Measurements from ENCODE around the gene AJM1.
"Not testable (repeated sequence)": the region's sequence is repeated elsewhere in the genome, so short reads cannot be mapped to it uniquely, and the experiment has no call there.

The AJM1 gene

DNA sequence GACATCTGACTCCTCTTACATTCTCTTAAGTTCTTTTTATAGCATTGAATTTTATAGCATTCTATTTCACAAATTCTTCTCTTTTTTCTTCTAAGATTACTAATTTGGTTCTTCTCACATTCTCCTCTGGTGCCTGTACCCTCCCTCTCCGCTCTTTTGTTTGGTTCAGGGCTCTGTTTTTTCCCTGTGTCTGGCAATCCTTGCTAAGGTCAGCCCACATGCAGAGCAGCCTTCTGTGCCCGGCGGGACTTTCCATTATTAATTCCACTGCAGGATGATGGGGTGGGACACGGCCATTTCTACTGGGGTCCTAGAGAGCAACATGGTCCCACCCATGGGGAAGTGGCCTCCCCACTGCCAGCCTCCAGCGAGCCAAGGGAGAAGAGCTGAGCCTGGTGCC lies 34.2 kb downstream of the AJM1 start:
- DNase-seq (ENCODE audit: low read depth, low spot score), result no peak

DNA sequence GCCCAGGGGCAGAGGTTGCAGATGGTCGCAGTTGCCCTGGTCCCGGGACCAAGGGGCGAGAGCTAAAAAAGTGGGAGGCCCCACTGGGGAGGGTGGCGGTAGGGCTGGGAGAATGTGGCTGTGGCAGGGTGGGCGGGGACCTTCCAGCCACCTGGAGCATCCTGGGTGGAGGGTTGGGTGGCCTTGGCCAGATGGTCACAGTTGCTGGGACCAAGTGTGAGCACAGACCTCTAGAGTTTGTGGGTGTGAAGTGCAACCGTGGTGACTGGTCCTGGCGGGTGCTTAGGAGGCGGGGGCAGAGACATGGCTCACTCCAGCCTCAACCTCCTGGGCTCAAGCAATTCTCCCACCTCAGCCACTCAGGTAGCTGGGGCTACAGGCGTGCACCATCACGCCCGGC lies 38.4 kb downstream of the AJM1 start:
- DNase-seq (ENCODE audit: low read depth, low spot score), result no peak

DNA sequence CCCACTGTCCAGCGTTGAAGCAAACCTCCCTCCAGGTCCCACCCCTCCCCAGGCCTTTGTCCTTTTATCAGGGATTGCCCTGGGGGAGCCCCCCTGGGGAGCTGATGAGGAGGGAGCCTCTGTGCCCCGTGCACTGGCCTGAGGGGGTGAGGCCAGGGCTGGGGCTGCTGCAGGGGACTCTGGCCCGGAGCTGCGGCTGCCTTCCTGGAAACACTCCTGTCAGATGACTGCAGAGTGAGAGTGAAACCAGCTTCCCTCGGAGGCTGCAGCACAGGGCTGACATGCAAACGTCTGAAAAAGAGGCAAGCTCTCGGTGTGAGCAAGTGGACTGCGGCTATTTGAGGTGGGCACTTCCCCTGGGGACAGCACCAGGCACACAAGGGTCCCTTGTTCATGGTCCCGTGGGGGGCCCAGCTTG lies 39.4 kb downstream of the AJM1 start:
- DNase-seq (ENCODE audit: low read depth, low spot score), result no peak

DNA sequence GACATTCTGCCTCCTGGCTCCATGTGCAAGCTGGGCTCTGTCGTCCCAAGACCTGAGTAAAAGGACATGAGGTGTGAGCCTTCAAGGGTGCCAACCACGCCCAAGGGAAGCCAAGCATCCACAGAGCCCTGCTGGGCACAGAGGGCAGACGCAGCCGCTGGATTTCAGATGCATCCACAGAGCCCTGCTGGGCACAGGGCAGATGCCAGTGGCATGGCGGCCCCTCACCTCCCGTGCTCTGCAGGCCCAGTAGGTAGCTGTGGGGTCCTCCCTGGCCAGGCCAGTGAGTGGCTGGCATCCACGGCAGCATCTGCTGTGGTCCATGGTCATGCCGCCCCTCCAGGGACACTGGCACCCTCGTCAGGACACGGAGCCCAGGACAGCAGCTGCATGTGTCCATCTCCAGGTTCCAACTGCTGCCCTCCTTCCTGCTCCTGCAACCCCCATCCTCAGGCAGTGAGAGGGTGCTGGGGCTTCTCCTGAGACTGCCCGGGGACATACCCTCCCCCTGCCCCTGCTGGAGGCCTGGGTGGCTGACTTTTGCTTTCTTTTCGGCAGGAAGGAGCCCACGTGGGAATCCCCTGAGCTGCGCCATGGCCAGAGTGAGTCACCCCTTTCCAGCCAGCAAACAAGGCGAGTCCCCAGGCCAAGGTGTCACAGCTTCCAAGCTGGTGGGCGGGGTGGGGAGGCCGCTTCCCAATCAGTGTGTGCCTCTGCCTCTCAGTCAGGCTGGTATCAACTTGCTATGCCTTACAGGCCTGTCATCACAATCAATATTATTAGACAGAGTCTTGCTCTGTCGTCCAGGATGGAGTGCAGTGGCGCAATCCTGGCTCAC lies 40.0 kb downstream of the AJM1 start:
- no peak for DNase-seq (ENCODE audit: low read depth, low spot score)

DNA sequence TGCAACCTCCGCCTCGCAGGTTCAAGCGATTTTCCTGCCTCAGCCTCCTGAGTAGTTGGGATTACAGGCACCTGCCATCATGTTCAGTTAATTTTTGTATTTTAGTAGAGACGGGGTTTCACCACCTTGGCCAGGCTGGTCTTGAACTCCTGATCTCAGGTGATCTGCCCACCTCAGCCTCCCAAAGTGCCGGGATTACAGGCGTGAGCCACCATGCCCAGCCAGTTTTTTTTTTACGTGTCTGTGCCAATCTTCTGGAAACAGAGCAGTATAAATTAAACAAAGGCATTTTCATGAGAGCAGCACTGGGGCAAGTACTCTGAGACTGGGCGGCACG lies 40.6 kb downstream of the AJM1 start:
- DNase-seq (ENCODE audit: low read depth, low spot score), result not testable (repeated sequence)

DNA sequence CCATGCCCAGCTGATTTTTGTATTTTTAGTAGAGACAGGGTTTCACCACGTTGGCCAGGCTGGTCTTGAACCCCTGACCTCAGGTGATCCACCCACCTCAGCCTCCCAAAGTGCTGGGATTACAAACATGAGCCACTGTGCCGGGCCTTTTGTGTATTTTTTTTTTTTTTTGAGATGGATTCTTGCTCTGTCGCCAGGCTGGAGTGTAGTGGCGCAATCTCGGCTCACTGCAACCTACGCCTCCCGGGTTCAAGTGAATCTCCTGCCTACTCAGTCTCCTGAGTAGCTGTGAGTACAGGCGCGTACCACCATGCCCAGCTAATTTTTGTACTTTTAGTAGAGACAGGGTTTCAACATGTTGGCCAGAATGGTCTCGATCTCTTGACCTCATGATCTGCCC lies 41.4 kb downstream of the AJM1 start:
- DNase-seq (ENCODE audit: low read depth, low spot score), result not testable (repeated sequence)

DNA sequence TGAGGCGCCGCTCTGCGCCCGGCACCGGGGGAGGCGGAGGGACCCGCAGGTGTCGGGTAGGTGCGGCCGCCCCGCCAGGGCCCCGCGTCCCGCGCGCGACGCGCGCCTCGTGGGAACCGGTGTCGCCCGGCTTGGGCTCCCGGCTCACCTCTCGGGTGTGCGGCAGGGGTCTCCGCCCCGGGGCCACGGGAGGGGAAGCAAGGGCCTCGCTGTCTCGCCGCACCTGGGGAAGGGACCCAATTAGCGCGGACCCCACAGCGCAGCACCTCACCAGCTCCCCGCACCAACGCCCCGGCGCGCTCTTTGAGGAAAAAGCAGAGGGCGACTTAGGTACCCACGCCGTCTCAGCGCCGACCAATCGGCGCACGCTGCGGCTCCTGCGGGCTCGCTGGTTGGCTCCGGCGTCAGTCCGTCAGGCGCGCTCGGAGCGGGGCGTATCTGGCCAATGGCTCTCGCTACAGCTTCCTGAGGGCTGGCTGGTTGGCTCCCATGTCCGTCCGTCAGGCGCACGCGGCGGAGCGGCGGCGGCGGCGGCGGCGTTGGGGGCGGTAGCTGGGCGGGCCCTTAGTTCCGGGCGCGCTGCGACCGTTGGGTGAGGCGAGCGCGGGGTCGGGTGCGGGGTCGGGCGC lies 43.8 kb downstream of the AJM1 start, which contains the start of gene TRAF2:
Gene TRAF2 (plus strand): TSS at position 567 of the 629 bp plus-strand sequence. CDS start 12,225 bp downstream, outside the sequence.
- peak; percentile 99 for DNase-seq (ENCODE audit: low read depth, low spot score)

DNA sequence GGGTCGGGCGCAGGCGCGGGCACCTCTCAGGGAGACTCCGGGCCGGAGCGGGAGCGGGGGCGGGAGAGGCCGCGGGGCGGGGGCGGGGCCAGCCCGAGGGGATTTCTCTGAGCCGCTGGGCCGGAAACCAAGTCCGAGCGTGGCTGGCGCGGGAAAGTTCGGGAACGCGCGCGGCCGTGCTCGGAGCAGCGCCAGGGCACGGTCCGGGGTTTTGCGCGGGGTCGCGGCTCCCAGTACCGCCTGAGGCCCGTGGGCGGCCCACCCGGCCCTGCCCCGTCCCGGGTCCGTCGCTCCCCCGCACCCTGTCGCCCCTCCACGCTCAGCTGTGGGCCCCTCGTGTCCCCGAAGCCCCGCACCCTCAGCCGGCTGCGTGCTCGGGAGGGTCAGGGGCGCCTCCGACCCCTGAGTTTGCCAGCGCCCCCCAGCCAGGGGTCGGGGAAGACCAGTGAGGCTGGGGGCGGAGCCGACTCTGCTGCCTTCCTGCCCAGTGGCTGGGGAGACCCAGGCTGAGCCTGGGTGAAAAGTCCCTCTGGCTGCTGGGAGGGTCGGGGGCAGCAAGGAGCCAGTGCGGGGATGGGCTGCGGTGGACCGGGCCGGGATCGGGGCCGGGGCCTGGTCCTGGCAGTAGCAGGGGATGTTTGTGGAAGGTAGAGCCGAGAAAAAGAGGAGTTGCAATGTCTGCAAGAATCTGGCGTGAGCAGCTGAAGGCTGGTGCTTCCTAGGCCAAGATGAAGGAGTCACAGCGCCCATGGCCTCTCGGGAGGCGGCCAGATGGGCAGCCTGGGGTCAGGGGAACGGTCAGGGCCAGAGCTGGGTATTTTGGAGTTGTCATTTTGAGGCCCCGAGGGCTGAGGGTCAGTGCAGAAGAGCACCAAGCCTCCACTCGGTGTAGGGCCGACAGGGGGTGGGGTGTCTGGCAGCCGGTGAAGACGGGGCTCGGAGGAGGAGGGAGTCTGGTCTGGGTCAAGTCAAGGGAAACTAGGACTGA lies 44.6 kb downstream of the AJM1 start:
- DNase-seq (ENCODE audit: low read depth, low spot score), result no peak

DNA sequence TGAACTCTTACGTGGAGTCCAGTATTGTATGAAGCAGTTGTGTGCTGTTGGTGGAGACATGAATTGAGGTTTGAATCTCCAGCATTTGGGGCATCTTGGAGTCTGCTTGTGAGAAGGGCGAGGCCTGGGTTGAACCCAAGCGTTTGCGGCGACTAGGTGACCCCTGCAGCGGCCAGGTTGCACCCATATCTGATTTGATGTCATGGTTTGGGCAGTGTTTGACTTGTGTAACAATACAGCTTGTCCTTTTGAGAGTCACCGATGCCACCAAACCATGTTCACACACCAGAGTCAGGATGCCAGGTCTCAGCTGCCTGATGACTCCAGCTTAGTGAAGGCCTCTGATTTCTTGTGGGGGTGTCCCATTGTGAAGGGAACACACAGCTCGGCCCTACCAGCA lies 46.2 kb downstream of the AJM1 start:
- DNase-seq (ENCODE audit: low read depth, low spot score), result no peak

DNA sequence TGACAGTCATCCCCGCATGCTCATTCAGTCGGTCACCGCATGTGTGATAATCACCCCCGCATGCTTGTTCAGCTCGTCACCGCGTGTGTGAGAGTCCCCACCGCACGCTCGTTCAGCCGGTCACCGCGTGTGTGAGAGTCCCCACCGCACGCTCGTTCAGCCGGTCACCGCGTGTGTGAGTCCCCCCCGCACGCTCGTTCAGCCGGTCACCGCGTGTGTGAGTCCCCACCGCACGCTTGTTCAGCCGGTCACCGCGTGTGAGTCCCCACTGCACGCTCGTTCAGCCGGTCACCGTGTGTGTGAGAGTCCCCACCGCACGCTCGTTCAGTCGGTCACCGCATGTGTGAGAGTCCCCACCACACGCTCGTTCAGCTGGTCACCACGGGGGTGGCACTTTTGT lies 47.6 kb downstream of the AJM1 start:
- no peak for DNase-seq (ENCODE audit: low read depth, low spot score)

DNA sequence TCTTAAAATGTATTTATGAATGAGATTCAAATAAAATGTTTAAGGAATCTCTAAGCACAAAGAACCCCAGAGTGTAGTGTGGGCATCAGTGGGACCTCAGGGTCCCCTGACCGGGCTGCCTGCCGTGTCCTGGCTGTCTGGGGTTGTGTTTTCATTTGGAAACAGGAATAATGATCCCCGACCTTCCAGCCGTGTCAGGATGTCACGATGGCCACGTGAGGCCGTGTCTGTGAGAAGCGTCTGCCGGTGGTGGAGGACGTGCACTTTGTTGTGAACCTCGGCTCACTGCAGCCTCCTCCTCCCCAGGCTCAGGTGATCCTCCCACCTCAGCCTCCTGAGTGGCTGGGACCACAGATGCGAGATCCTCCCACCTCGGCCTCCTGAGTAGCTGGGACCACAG lies 48.4 kb downstream of the AJM1 start:
- no peak for DNase-seq (ENCODE audit: low read depth, low spot score)
